K562 (cell line): ENCODE data around the gene SGK1. TPM values are rescaled to one million over a fixed set of nuclear protein-coding genes. Genes with fewer than 3 reads are reported as not detected.

Experiments
- C11orf30 ChIP-seq: fragments of 450-650 bp; IDR thresholded peaks from 2 replicates; pipeline ENCODE4 v1.6.1; 2016; ENCODE audit warnings: low read depth, mild to moderate bottlenecking
- GATAD2A ChIP-seq: fragments of 450-650 bp; IDR thresholded peaks from 2 replicates; pipeline ENCODE4 v1.6.1; 2017
- HDAC8 ChIP-seq: fragments of 450-650 bp; IDR thresholded peaks from 2 replicates; pipeline ENCODE4 v1.6.1; 2016; ENCODE audit warnings: mild to moderate bottlenecking, missing genetic modification characterization, moderate library complexity, missing compliant biosample characterization
- HDGF ChIP-seq: fragments of 450-650 bp; IDR thresholded peaks from 2 replicates; pipeline ENCODE4 v1.6.1; 2016
- MAFF ChIP-seq: IDR thresholded peaks from 2 replicates; pipeline ENCODE4 v1.6.1; 2012; ENCODE audit warnings: low read length, improper control_type of control experiment
- MAFG ChIP-seq: fragments of 450-650 bp; conservative IDR thresholded peaks from 2 replicates; pipeline ENCODE4 v1.6.1; 2016; ENCODE audit warnings: missing genetic modification characterization, missing compliant biosample characterization
- MEF2D ChIP-seq: conservative IDR thresholded peaks from 2 replicates; pipeline ENCODE4 v1.6.1; 2016; ENCODE audit warnings: low read depth, missing genetic modification characterization, missing compliant biosample characterization
- NFRKB ChIP-seq: fragments of 450-650 bp; IDR thresholded peaks from 2 replicates; pipeline ENCODE4 v1.6.1; 2016; ENCODE audit warnings: low read depth
- SIRT6 ChIP-seq: IDR thresholded peaks from one replicate; pipeline ENCODE4 v1.6.1; 2012; ENCODE audit warnings: low read depth, mild to moderate bottlenecking, control low read depth, inconsistent platforms, low read length, moderate library complexity
- ZNF224 ChIP-seq: sonication (generic); formaldehyde crosslinking; IDR thresholded peaks from 2 replicates; pipeline ENCODE4 v1.8.0; 2022; ENCODE audit warnings: mild to moderate bottlenecking, missing genetic modification reagents
- ZNF274 ChIP-seq: IDR thresholded peaks from 2 replicates; pipeline ENCODE4 v1.6.1; 2011; ENCODE audit warnings: low read depth, mild to moderate bottlenecking, low read length, moderate library complexity, borderline replicate concordance
- ZNF311 ChIP-seq: fragments of 250-450 bp; sonication (Bioruptor Pico); IDR thresholded peaks from 2 replicates; pipeline ENCODE4 v1.4.0; 2020; ENCODE audit warnings: mild to moderate bottlenecking, moderate library complexity
- ZNF316 ChIP-seq: fragments of 450-650 bp; IDR thresholded peaks from 2 replicates; pipeline ENCODE4 v1.6.1; 2016
- ZNF347 ChIP-seq: fragments of 450-650 bp; formaldehyde crosslinking; IDR thresholded peaks from 2 replicates; pipeline ENCODE4 v1.4.0; 2020; ENCODE audit warnings: low read depth, mild to moderate bottlenecking, moderate library complexity
- ZNF830 ChIP-seq: fragments of 250-450 bp; sonication (Bioruptor Pico); IDR thresholded peaks from 2 replicates; pipeline ENCODE4 v1.5.0; 2021; ENCODE audit warnings: mild to moderate bottlenecking
- polyA plus RNA-seq, 8 experiments: library from polyadenylated mRNA; depleted of rRNA in 4 of 8; stranded (reverse) in 5 of 8; unstranded in 3 of 8; fragments of >200 nt; fragmentation: Nextera tagmentation in 2 of 8; fragmentation: Illumina TruSeq in 1 of 8; extraction: Ambion mirVana in 2 of 8; extraction: Trizol in 1 of 8; gene quantifications; 2 replicates each; pipeline versions ENCODE4 v1.2.1 to v1.2.3, GENCODE V29; 2011 to 2014; ENCODE audit warnings: inconsistent platforms in 1 of 8, missing spikeins in 1 of 8
- total RNA-seq, 7 experiments: library from RNA; depleted of rRNA in 6 of 7; stranded (reverse); fragments of >200 nt in 6 of 7; fragmentation: Illumina TruSeq in 2 of 7; extraction: Trizol in 2 of 7; gene quantifications; 2 replicates each; pipeline versions ENCODE4 v1.2.1 to v1.2.3, GENCODE V29; 2011 to 2021; ENCODE audit warnings: low replicate concordance in 1 of 7
- TF ChIP-seq, protein P1 (sequence below): sonication (generic); formaldehyde crosslinking; IDR thresholded peaks from 2 replicates; pipeline ENCODE4 v1.8.1; 2023; ENCODE audit warnings: mild to moderate bottlenecking, missing genetic modification reagents
- TF ChIP-seq, protein P2 (sequence below): fragments of 200-600 bp; sonication (generic); IDR thresholded peaks from one replicate; pipeline ENCODE4 v1.6.1; 2012; ENCODE audit warnings: mild to moderate bottlenecking, low read depth, low read length, inconsistent platforms

The SGK1 gene
- total and polyA plus RNA-seq, 9 of the 15 experiments (the other 6 are each of a cell fraction or from before 2014, with no cell fraction given), result 3.5 to 7.2 (median 3.9) TPM

DNA sequence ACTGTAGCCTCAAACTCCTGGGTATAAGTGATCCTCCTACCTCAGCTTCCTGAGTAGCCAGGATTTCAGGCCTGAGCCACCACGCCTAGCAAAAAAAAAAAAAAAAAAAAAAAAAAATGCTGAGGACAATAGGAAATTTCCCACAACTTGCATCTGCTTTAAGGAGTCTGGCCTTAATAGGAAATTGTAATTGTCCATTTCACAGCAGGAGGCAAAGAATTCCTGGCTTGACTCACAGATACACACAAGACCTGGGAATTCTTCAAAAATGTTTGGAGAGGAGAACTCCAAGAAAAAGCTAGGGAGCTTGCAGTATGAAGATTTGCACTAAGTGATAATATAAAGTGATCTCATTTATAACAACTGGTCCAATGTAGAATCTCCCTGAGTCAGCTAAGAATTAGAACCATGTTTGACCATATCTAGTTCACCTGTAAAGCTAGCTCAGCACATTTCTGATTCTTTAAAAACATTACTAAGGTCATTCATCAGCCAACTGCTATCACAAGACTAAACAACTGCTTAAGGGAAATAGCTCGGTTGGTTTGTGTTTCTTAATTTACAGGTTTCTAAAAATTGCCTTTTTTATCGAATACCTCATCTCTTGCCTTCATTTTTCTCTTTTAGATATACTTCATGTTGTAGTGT lies 185.3 kb downstream of the SGK1 start (continued):
- TF ChIP-seq, protein P1, sequence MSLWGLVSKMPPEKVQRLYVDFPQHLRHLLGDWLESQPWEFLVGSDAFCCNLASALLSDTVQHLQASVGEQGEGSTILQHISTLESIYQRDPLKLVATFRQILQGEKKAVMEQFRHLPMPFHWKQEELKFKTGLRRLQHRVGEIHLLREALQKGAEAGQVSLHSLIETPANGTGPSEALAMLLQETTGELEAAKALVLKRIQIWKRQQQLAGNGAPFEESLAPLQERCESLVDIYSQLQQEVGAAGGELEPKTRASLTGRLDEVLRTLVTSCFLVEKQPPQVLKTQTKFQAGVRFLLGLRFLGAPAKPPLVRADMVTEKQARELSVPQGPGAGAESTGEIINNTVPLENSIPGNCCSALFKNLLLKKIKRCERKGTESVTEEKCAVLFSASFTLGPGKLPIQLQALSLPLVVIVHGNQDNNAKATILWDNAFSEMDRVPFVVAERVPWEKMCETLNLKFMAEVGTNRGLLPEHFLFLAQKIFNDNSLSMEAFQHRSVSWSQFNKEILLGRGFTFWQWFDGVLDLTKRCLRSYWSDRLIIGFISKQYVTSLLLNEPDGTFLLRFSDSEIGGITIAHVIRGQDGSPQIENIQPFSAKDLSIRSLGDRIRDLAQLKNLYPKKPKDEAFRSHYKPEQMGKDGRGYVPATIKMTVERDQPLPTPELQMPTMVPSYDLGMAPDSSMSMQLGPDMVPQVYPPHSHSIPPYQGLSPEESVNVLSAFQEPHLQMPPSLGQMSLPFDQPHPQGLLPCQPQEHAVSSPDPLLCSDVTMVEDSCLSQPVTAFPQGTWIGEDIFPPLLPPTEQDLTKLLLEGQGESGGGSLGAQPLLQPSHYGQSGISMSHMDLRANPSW (CRISPR knock-in tag), result no peak
- TF ChIP-seq ZNF830 (CRISPR knock-in tag) (no peak), ZNF347 (CRISPR knock-in tag) (no peak), SIRT6 (no peak), ZNF316 (peak; percentile 75), MAFG (tag) (peak; percentile 60), HDGF (no peak), ZNF311 (no peak), ZNF274 (no peak), C11orf30 (peak; percentile 62; the same call in 1 of the 2 replicates), NFRKB (no peak), GATAD2A (no peak), ZNF224 (CRISPR knock-in tag) (no peak), MEF2D (tag) (no peak), MAFF (peak; percentile 43), HDAC8 (tag) (no peak)
- TF ChIP-seq, protein P2, sequence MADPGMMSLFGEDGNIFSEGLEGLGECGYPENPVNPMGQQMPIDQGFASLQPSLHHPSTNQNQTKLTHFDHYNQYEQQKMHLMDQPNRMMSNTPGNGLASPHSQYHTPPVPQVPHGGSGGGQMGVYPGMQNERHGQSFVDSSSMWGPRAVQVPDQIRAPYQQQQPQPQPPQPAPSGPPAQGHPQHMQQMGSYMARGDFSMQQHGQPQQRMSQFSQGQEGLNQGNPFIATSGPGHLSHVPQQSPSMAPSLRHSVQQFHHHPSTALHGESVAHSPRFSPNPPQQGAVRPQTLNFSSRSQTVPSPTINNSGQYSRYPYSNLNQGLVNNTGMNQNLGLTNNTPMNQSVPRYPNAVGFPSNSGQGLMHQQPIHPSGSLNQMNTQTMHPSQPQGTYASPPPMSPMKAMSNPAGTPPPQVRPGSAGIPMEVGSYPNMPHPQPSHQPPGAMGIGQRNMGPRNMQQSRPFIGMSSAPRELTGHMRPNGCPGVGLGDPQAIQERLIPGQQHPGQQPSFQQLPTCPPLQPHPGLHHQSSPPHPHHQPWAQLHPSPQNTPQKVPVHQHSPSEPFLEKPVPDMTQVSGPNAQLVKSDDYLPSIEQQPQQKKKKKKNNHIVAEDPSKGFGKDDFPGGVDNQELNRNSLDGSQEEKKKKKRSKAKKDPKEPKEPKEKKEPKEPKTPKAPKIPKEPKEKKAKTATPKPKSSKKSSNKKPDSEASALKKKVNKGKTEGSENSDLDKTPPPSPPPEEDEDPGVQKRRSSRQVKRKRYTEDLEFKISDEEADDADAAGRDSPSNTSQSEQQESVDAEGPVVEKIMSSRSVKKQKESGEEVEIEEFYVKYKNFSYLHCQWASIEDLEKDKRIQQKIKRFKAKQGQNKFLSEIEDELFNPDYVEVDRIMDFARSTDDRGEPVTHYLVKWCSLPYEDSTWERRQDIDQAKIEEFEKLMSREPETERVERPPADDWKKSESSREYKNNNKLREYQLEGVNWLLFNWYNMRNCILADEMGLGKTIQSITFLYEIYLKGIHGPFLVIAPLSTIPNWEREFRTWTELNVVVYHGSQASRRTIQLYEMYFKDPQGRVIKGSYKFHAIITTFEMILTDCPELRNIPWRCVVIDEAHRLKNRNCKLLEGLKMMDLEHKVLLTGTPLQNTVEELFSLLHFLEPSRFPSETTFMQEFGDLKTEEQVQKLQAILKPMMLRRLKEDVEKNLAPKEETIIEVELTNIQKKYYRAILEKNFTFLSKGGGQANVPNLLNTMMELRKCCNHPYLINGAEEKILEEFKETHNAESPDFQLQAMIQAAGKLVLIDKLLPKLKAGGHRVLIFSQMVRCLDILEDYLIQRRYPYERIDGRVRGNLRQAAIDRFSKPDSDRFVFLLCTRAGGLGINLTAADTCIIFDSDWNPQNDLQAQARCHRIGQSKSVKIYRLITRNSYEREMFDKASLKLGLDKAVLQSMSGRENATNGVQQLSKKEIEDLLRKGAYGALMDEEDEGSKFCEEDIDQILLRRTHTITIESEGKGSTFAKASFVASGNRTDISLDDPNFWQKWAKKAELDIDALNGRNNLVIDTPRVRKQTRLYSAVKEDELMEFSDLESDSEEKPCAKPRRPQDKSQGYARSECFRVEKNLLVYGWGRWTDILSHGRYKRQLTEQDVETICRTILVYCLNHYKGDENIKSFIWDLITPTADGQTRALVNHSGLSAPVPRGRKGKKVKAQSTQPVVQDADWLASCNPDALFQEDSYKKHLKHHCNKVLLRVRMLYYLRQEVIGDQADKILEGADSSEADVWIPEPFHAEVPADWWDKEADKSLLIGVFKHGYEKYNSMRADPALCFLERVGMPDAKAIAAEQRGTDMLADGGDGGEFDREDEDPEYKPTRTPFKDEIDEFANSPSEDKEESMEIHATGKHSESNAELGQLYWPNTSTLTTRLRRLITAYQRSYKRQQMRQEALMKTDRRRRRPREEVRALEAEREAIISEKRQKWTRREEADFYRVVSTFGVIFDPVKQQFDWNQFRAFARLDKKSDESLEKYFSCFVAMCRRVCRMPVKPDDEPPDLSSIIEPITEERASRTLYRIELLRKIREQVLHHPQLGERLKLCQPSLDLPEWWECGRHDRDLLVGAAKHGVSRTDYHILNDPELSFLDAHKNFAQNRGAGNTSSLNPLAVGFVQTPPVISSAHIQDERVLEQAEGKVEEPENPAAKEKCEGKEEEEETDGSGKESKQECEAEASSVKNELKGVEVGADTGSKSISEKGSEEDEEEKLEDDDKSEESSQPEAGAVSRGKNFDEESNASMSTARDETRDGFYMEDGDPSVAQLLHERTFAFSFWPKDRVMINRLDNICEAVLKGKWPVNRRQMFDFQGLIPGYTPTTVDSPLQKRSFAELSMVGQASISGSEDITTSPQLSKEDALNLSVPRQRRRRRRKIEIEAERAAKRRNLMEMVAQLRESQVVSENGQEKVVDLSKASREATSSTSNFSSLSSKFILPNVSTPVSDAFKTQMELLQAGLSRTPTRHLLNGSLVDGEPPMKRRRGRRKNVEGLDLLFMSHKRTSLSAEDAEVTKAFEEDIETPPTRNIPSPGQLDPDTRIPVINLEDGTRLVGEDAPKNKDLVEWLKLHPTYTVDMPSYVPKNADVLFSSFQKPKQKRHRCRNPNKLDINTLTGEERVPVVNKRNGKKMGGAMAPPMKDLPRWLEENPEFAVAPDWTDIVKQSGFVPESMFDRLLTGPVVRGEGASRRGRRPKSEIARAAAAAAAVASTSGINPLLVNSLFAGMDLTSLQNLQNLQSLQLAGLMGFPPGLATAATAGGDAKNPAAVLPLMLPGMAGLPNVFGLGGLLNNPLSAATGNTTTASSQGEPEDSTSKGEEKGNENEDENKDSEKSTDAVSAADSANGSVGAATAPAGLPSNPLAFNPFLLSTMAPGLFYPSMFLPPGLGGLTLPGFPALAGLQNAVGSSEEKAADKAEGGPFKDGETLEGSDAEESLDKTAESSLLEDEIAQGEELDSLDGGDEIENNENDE, result no peak
